Sigmoid colon (tissue), 7 donors: ENCODE results near the gene UCKL1. TPM values are rescaled to one million over a fixed set of nuclear protein-coding genes. Genes with fewer than 3 reads are reported as not detected.
A peak's percentile ranks its signal among the peaks of the same experiment; 100 is the strongest.

Source experiments
- DNase-seq: peaks from one replicate; pipeline ENCODE4 v3.0.0-alpha.2; 2019
- H3K27ac ChIP-seq, 4 donors: fragments of 200-600 bp; sonication (generic); one replicate each; pipeline ENCODE4 v1.5.1; 2016 to 2019; ENCODE audit warnings: mild to moderate bottlenecking in 1 of 4
- H3K27me3 ChIP-seq, 3 donors: fragments of 200-600 bp; sonication (generic); one replicate each; pipeline ENCODE4 v1.5.1; 2019; ENCODE audit warnings: mild to moderate bottlenecking in 1 of 3
- H3K36me3 ChIP-seq, 4 donors: fragments of 200-600 bp; sonication (generic); one replicate each; pipeline ENCODE4 v1.5.1; 2016 to 2019
- H3K4me1 ChIP-seq, 4 donors: fragments of 200-600 bp; sonication (generic); one replicate each; pipeline ENCODE4 v1.5.1; 2017 to 2019
- H3K4me3 ChIP-seq, 4 donors: fragments of 200-600 bp; sonication (generic); one replicate each; pipeline ENCODE4 v1.5.1; 2017 to 2019; ENCODE audit warnings: mild to moderate bottlenecking in 2 of 4, moderate library complexity in 1 of 4
- H3K9me3 ChIP-seq, 4 donors: fragments of 200-600 bp in 3 of 4; sonication (generic) in 3 of 4; one replicate each; pipeline versions ENCODE4 v1.5.1 to v1.6.1; 2013 to 2019
- CTCF ChIP-seq, 4 experiments: fragments of 450-650 bp in 3 of 4; fragments of 200-600 bp in 1 of 4; IDR thresholded peaks; one replicate each; pipeline ENCODE4 v1.5.1; 2016 to 2019; ENCODE audit warnings: antibody characterized with exemption in 4 of 4, mild to moderate bottlenecking in 3 of 4, moderate library complexity in 2 of 4
- EP300 ChIP-seq, 4 donors: sonication (generic); formaldehyde crosslinking; IDR thresholded peaks; one replicate each; pipeline ENCODE4 v1.6.1; 2017; ENCODE audit warnings: antibody characterized with exemption in 4 of 4
- POLR2A ChIP-seq, 2 donors: fragments of 450-650 bp; IDR thresholded peaks; one replicate each; pipeline ENCODE4 v1.6.1; 2016; ENCODE audit warnings: antibody characterized with exemption in 2 of 2, mild to moderate bottlenecking in 2 of 2, moderate library complexity in 2 of 2
- POLR2AphosphoS5 ChIP-seq, 4 donors: sonication (generic); formaldehyde crosslinking; IDR thresholded peaks; one replicate each; pipeline ENCODE4 v1.6.1; 2017; ENCODE audit warnings: antibody characterized with exemption in 4 of 4
- WGBS, 2 donors: extraction: QIAGEN DNeasy Blood & Tissue Kit; methylation state at CpG; one replicate each; pipeline ENCODE4 v1.1.7; 2013; 5-methylcytosine and 5-hydroxymethylcytosine counted together
- intact Hi-C: fragments of 100-400 bp; cut with DNase I; formaldehyde crosslinking; loops from one replicate; pipeline ENCODE4 v1.15.1; 2023
- polyA plus RNA-seq, 3 donors: library from polyadenylated mRNA; stranded (reverse); fragments of 200-250 nt; gene quantifications; one replicate each; pipeline ENCODE4 v1.2.3, GENCODE V29; 2013
- total RNA-seq, 4 donors: library from RNA; depleted of rRNA; stranded (reverse); fragments of >200 nt; gene quantifications; one replicate each; pipeline ENCODE4 v1.1.0, GENCODE V29; 2016
- donor health status: healthy with polysubstance abuse.
- donor health status: Bipolar disorder and iron deficiency.
- donor health status: healthy.

The UCKL1 gene
- total and polyA plus RNA-seq, 7 donors, result 21.1 to 45.6 (median 26.1) TPM

- no peaks in the 10 kb centered on the region for H3K27me3 ChIP-seq
- WGBS, 2 donors, result 86 to 88% methylated on average over 3 of the region's 3 CpGs
- H3K4me1 ChIP-seq, result peaks cover 0 to 32% (median 26%) of the 10 kb centered on the region in 4 donors
- TF ChIP-seq POLR2A (IDR thresholded peaks at IDR 0.05), result no peak
- no peak for TF ChIP-seq CTCF (IDR thresholded peaks at IDR 0.05)
- no peak for TF ChIP-seq POLR2AphosphoS5 (IDR thresholded peaks at IDR 0.05)
- no peak for TF ChIP-seq EP300 (IDR thresholded peaks at IDR 0.05)
- H3K9me3 ChIP-seq, result no peaks in the 10 kb centered on the region
- no peak overlapping the region for H3K27ac ChIP-seq
- no peak overlapping the region for H3K4me3 ChIP-seq
- intact Hi-C loops, result no loop called here
- no peaks in the 10 kb centered on the region for H3K36me3 ChIP-seq
- no peak for DNase-seq
Measured at GRCh38 chr20:63900413-63900812, 55.8 kb downstream of the UCKL1 start.

- H3K4me1 ChIP-seq, result peaks cover 0 to 39% (median 32%) of the 10 kb centered on the region in 4 donors
- 85 to 88% methylated on average over 10 of the region's 10 CpGs for WGBS, 2 donors
- no peaks in the 10 kb centered on the region for H3K36me3 ChIP-seq
- no peak overlapping the region for H3K27ac ChIP-seq
- no peaks in the 10 kb centered on the region for H3K9me3 ChIP-seq
- H3K27me3 ChIP-seq, result no peaks in the 10 kb centered on the region
- no peak overlapping the region for H3K4me3 ChIP-seq
- intact Hi-C loops, result no loop called here
- TF ChIP-seq CTCF (IDR thresholded peaks at IDR 0.05) (no peak), EP300 (IDR thresholded peaks at IDR 0.05) (no peak), POLR2AphosphoS5 (IDR thresholded peaks at IDR 0.05) (no peak), POLR2A (IDR thresholded peaks at IDR 0.05) (no peak)
- DNase-seq, result no peak
Measured at GRCh38 chr20:63898882-63899558, 57.2 kb downstream of the UCKL1 start.

- Histone ChIP-seq H3K9me3 (no peaks in the 10 kb centered on the region), H3K27me3 (no peaks in the 10 kb centered on the region), H3K4me3 (no peak overlapping the region), H3K27ac (no peak overlapping the region), H3K36me3 (no peaks in the 10 kb centered on the region), H3K4me1 (peaks cover 0 to 41% (median 34%) of the 10 kb centered on the region in 4 donors)
- 78 to 91% methylated on average over 6 of the region's 6 CpGs for WGBS, 2 donors
- intact Hi-C loops, result no loop called here
- no peak for DNase-seq
- no peak for TF ChIP-seq CTCF (IDR thresholded peaks at IDR 0.05)
- TF ChIP-seq EP300 (IDR thresholded peaks at IDR 0.05), result no peak
- no peak for TF ChIP-seq POLR2A (IDR thresholded peaks at IDR 0.05)
- no peak for TF ChIP-seq POLR2AphosphoS5 (IDR thresholded peaks at IDR 0.05)
Measured at GRCh38 chr20:63897978-63898561, 58.1 kb downstream of the UCKL1 start.

GRCh38 chr20:63896264-63897105 is 59.7 kb downstream of the UCKL1 start:
- Histone ChIP-seq H3K36me3 (peaks cover 0 to 5% (median 1%) of the 10 kb centered on the region in 4 donors), H3K27ac (peak overlapping the region; percentile 76 to 87 (median 79)), H3K4me1 (peaks cover 0 to 41% (median 34%) of the 10 kb centered on the region in 4 donors), H3K4me3 (peak overlapping the region; percentile 48 to 69 (median 62)), H3K27me3 (no peaks in the 10 kb centered on the region), H3K9me3 (no peaks in the 10 kb centered on the region)
- intact Hi-C loops, result no loop called here
- no peak for TF ChIP-seq POLR2A (IDR thresholded peaks at IDR 0.05)
- TF ChIP-seq CTCF (IDR thresholded peaks at IDR 0.05), result no peak
- no peak for TF ChIP-seq POLR2AphosphoS5 (IDR thresholded peaks at IDR 0.05)
- TF ChIP-seq EP300 (IDR thresholded peaks at IDR 0.05), result no peak
- DNase-seq, result no peak
- 5 to 12% methylated on average over 18 of the region's 18 CpGs for WGBS, 2 donors
